HS-5 (cell line): ENCODE results near the gene TMEM214.
A peak's percentile ranks its signal among the peaks of the same experiment; 100 is the strongest.
"Not testable (repeated sequence)": the region's sequence is repeated elsewhere in the genome, so short reads cannot be mapped to it uniquely, and the experiment has no call there.

Experiments used
- DNase-seq: peaks from one replicate; pipeline ENCODE4 v3.0.0-alpha.2; 2012; ENCODE audit warnings: low read depth

Gene TMEM214

DNA sequence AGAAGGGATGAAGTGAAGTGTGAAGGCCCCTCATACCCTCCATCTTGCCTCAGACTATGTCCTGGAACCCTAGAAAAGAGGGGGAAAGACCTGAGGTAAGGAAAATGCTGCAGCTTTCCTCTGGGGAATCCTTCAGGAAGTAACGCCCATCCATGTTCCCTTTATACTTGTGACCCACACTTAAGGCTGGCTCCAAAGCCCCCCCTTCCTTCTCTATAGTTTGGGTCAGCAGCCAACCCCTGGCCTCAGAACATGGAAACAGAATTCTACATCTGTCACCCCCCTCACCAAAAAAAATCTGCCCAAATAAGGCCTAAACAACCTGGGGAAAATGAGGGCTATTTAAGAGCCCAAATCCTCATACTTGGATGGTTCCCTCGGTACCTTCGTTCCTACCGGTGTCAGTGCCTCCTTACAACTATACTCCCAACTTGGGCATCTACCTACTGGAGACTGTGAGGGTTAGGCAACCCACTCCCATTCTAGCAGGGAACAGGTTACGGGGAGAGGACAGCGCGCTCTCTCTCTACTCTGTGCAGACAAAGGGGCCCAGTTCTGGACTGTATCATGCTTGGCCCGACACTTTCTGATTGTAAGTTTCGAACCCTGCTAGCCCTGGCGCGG is 38.0 kb downstream of the TMEM214 start:
- no peak for DNase-seq

DNA sequence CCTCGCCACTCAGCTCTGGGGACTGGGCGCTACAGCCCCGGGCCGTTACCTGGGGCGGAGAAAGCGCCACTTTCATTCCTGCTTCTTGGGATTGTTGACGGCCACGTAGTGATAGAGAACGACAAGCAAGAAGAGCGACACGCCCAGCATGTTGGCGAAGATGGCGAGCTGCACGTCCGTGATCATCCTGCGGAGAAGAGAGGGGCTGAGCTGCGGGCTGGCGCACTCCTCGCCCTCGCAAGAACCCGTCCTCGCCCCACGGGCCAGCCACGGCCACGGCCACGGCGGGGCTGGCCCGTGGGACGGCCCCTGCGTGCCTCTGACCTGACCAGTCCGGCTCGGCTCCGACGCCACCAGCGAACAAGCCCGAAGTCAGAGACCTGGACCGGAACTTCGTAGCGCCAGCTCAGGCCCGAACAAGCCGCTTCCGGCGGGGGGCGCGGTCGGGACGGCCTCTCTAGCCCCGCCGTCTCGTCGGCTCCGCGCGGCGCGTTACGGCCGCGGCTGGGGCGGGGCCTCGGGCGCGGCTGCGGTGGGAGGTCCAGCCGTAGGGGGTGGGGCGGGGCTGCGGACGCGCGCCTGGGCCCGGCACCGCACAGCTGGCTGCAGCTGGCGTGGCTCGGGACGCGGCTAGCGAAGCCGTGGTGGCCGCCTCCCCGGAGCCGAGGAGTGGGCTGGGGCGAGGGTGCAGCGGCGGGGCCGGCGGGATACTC is 38.7 kb downstream of the TMEM214 start, which contains the start of gene OST4:
Gene OST4, minus strand, starts transcription at position 378 of the 713 bp plus-strand sequence.
- DNase-seq, result peak; percentile 53

DNA sequence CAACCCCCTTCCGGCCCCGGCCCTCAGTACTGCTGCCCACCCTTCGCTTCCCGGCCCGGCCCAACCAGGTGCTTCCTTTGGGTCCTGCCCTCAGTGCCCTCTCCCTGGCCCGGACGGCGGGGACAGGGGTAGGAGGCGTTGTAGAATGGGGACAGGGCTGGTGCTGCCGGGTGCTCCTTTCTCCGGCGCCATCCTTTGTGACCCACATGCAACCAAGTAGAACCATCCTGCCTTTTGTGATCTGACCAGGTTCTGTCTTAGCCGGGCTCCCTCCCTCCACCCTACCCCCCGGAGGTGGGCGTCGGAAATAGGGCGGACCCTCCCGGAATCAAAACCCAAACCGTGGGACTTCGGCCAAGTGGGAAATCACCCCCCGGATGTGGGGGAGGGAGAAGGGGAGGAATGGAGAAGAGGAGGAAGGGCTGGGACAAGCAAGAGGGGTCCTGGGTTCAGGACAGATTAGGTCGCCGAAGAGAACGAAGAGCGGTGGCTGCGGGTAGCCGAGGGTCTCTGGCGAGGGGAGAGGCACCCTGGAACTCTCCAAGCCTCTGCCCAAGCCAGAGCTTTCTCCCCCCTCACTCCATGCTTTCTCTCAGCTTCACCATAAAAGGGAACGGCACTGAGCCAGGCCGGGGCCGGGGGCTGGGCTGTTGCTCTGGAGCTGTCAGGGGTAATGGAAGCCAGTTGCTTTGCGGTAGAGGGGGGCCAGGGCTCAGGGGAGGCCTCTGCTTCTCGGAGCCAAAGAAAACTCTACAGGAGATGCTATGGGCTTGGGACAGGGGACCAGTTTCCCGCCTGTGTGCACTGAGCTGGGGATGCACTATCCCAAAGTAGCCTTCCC is 39.4 kb downstream of the TMEM214 start:
- DNase-seq, result no peak

DNA sequence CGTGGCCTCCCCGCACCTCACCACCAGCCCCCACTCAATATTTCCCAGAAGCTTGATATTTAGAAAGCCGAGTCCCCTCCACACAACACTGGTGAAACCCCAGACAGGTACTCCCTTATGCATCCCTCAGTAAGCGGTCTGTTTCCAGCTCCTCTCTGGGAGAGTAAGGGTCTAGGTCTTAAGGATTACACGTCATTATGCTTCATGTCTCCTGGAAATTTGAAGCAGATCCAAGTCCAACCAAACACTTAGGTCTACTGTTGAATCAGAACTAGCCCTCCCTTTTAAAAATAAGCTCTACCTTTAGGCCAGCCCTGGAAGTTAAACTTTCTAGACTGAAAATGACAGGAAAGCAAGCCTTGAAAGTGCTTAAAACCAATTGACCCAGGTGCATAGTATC is 40.2 kb downstream of the TMEM214 start:
- no peak for DNase-seq

DNA sequence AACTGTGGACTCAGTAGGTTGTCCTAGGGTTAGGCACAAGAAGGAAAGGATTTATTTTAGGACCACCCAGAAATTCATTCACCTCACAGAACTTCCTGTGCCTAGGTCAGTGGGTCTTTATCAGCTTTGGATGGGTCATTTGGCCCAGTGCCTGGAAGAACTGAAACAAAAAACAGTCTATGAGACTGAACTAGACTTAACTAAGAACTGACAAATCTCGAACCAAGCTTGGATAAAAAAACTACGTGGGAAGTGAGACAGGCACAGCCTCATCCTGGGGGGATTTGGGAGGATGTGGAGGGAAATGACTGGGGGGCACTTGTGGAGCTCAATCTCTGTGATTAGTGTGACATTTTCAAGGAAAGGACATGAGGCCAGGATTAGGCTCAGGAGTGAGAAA is 41.0 kb downstream of the TMEM214 start:
- no peak for DNase-seq

DNA sequence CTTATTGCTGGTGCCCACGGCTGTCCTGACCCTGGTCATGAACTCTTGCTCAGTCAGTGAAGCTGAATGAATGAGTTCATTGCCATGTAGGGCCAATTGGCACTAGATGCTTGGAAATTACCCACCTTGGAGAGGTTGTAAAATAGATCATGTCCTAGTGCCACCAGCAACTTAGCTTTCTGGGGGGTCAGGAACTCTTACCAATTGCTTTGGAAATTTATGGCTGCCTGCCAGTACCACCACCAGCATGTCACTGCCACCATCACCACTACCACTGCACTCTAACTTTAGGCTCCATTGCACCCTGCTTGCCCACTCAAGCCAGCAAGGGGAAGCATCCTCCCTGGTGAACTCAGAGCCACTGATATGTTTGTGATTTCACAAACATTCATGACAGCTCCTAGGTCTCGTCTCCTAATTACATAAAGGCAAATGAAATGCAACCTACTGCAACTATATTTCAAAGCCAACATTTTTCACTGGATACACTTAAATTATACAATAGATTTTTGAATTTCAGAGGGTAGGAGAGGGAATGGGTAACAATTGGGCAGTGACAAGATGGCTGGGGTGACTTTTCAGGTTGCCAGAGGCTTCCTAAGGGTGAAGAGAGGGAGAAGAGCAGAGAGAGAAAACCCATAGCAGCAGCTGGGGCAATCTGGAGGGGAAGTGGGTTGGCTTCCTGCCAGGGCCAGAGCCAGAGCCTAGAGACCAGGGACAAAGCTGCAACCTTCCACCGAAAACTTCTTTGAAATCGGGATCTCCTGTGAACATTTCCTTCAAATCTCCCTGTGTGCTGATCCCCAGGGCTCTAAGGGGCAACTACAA is 42.2 kb downstream of the TMEM214 start:
- DNase-seq, result no peak

DNA sequence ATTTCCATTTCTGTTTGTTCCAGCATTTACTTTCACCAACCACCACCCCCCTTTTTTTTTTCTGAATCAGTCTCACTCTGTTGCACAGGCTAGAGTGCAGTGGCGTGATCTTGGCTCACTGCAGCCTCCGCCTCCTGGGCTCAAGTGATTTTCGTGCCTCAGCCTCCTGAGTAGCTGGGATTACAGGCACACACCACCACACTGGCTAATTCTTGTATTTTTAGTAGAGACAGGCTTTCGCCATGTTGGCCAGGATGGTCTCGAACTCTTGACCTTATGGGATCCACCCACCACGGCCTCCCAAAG is 42.8 kb downstream of the TMEM214 start:
- DNase-seq, result not testable (repeated sequence)

DNA sequence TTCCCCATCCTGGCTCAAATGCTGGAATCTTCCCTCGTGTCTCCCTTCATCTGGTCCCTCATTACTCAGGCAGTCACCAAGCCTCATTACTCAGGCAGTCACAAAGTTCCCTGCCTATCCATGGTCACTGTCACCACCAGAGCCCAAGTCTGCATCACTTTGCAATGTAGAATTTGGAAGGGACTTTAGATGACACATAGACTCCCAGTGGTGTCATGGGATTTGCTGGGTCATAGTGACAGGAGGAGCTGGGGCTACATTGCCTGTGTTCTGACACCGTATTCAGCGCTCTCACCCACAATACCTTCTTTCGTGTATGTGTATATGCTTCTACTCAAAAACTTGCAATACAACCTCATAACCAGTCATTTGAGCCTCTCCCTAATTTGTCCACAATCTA is 43.6 kb downstream of the TMEM214 start:
- no peak for DNase-seq

DNA sequence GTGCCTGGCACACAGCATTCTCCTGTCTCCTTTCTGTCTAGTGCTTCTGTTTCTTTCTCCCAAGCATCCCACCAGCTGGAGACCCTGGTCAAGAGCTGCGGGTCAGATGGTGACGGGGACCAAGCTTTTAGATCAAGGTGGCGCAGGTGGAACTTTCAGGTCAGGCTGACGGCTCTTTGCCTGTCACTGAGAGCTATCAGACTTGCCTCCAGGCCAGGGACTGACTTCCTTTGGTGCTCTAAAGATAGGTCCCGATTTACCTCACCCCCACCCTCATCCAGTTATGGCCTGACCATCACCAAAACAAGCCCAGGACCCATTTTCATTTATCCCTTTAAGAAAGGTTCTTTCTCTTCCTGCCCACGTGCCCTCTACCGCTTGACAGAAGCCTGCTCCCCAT is 44.5 kb downstream of the TMEM214 start:
- no peak for DNase-seq

DNA sequence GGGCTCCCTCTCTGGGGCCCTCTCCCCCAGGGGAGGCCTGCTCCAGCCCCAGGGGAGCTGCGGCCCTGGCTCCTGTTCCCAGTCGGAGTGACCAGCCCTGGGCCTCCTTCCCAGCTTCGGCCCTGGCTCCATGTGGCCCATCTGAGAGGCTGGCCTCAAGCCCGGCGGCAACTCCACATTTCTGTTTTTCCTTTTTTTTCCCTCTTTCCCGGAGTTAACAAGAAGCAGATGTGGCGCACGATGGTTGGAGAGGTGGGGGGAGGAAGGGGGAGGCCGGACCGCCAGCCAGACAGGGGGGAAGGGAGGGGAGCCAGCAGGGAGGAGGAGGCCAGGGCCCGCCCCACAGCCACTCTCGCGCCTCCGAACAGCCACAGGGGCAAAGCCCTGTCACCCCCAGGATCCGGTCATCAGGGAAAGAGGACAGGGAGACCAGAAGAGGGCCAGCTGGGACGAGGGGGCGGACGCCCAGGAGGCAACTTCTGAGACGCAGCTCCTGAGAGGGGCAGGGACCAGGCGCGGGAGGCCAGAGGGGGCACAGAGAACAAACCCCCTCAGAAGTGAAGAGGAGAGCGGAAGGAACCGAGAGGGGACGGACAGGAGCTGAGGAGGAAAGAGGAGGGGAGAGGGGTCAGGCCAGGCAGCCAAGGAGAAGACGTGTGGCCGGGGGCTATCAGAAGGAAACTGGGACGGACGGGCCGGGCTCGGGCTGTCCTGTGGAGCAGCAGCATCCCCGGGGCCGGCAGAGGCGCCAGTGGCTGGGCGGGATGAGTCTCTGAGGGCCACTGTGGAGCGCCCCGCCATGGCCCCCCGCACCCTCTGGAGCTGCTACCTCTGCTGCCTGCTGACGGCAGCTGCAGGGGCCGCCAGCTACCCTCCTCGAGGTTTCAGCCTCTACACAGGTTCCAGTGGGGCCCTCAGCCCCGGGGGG is 45.8 kb downstream of the TMEM214 start, which contains the start of gene EMILIN1:
Gene EMILIN1, plus strand, starts transcription at position 349 of the 928 bp plus-strand sequence. Its CDS starts 451 bp downstream, at position 800.
- DNase-seq, result peak; percentile 76

DNA sequence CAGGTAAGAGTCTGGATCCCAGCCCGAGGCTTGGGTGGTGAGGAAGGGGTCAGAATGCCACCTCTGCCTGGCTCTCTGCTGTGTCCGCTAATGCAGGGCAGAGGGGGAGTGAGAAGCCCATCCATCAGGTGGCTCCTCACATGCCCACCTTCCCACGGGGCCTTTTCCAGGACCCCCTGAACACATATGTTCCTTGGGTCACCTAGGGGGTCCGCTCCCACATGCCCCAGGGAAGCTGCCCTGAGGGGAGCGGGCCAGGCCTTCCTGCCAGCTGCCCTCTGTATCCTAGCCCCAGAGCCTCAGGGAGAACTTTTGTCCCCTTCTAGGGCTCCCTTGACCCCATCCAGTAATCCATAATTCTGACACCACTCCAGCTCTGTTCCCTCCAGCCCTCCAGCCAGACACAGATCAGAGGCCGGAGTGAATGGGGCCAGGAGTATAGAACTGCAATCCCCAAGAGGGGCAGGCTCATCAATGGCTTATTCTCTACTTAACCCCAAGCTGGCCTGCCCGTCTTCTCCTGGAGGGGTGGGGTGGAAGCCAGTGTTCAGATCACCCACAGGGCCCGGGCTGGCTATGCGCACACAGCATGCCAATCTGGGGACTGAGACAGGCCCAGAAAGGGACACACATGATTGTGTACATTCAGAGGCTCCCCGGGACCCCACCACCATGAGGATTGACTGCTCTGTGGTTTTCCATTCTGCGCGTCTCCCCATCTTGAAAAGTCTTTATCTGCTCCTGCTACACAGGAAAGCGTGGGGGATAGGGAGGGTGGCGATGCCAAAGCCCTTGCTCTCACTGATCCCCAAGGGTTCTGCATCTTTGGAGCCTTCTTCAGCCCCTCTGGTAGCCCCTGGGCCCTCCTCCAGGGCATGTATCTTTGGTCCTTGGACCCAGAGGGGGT is 46.7 kb downstream of the TMEM214 start:
- no peak for DNase-seq

DNA sequence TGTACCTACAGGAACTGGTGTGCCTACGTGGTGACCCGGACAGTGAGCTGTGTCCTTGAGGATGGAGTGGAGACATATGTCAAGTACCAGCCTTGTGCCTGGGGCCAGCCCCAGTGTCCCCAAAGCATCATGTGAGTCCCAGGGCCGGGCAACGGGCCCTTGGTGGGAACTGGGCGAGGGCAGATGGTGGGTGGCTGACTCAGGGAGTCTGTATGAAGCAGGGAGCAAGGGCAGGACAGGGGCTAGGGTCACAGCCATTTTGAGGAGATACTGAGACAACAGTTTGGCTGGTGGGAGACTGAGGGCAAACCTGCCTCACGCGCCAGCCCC is 47.3 kb downstream of the TMEM214 start:
- DNase-seq, result no peak

DNA sequence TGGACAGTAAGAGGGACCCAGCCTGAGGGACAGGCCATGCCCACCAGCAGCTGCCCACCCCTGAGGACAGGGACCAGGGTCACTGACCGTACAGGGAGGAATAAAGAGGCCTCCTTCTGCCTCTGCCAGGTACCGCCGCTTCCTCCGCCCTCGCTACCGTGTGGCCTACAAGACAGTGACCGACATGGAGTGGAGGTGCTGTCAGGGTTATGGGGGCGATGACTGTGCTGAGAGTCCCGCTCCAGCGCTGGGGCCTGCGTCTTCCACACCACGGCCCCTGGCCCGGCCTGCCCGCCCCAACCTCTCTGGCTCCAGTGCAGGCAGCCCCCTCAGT is 47.8 kb downstream of the TMEM214 start:
- no peak for DNase-seq

DNA sequence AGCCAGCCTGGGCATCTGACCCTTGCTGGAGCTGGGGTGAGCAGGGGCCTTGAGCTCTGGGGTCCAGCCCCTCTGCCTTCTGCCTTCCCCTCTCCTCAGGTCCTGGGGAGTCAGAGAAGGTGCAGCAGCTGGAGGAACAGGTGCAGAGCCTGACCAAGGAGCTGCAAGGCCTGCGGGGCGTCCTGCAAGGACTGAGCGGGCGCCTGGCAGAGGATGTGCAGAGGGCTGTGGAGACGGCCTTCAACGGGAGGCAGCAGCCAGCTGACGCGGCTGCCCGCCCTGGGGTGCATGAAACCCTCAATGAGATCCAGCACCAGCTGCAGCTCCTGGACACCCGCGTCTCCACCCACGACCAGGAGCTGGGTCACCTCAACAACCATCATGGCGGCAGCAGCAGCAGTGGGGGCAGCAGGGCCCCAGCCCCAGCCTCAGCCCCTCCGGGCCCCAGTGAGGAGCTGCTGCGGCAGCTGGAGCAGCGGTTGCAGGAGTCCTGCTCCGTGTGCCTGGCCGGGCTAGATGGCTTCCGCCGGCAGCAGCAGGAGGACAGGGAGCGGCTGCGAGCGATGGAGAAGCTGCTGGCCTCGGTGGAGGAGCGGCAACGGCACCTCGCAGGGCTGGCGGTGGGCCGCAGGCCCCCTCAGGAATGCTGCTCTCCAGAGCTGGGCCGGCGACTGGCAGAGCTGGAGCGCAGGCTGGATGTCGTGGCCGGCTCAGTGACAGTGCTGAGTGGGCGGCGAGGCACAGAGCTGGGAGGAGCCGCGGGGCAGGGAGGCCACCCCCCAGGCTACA is 49.4 kb downstream of the TMEM214 start:
- no peak for DNase-seq

DNA sequence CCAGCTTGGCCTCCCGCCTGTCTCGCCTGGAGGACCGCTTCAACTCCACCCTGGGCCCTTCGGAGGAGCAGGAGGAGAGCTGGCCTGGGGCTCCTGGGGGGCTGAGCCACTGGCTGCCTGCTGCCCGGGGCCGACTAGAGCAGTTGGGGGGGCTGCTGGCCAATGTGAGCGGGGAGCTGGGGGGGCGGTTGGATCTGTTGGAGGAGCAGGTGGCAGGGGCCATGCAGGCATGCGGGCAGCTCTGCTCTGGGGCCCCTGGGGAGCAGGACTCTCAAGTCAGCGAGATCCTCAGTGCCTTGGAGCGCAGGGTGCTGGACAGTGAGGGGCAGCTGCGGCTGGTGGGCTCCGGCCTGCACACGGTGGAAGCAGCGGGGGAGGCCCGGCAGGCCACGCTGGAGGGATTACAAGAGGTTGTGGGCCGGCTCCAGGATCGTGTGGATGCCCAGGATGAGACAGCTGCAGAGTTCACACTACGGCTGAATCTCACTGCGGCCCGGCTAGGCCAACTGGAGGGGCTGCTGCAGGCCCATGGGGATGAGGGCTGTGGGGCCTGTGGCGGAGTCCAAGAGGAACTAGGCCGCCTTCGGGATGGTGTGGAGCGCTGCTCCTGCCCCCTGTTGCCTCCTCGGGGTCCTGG is 50.1 kb downstream of the TMEM214 start:
- no peak for DNase-seq

DNA sequence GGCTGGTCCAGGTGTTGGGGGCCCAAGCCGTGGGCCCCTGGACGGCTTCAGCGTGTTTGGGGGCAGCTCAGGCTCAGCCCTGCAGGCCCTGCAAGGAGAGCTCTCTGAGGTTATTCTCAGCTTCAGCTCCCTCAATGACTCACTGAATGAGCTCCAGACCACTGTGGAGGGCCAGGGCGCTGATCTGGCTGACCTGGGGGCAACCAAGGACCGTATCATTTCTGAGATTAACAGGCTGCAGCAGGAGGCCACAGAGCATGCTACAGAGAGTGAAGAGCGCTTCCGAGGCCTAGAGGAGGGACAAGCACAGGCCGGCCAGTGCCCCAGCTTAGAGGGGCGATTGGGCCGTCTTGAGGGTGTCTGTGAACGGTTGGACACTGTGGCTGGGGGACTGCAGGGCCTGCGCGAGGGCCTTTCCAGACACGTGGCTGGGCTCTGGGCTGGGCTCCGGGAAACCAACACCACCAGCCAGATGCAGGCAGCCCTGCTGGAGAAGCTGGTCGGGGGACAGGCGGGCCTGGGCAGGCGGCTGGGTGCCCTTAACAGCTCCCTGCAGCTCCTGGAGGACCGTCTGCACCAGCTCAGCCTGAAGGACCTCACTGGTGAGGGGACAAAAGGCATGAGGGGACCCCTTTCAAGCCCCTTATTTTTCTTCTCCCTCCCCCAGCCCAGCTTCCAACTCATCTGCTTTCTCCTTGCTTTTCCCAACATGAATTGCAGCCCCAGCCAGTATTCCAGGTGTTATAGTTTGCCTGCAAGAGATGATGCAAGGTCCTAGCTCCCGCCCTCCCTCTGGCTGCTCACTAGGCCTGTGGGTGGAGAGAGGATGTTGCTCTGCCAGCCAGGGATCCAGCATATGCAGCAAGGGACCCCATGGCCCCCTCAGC is 50.9 kb downstream of the TMEM214 start:
- no peak for DNase-seq

DNA sequence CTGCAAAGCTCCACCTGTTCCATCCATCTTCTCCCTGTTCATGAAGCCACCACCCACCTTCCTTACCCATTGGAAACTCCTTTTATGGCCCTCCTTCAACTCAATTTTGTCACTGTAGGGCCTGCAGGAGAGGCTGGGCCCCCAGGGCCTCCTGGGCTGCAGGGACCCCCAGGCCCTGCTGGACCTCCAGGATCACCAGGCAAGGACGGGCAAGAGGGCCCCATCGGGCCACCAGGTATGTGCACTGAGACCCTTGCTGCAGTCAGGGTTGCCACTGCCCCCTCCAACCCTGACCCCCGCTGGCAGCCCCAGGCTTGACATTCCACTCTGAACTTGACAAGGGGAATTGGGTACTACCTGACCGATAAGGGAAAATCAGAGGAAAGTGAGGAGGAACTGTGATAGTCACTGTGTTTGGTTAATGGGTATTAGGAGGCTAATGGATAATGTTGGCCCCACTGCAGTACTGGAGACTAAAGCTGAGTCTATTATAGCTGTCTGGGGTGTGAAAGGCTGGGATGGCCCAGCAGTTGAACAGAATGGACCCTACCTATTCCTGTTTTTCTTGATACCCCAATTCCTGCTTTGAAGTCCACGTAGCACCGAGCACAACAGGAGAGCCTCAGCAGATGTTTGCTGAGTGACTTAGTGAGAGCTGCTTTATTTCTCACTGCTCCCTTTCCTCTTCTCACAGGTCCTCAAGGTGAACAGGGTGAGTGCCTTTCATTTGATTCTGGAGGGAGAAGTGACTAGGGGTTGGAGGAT is 51.7 kb downstream of the TMEM214 start:
- DNase-seq, result no peak
